ENCODE results near the gene SLC7A11. TPM values are rescaled to one million over a fixed set of nuclear protein-coding genes. Genes with fewer than 3 reads are reported as not detected.
A peak's percentile ranks its signal among the peaks of the same experiment; 100 is the strongest.

SLC7A11 gene
- total and polyA plus RNA-seq, 2 donors from 2014 or later: 0.04 to 2.6 TPM

GRCh38 chr4:138174981-138175794 is 67.0 kb downstream of the SLC7A11 start:
- no peaks in the 10 kb centered on the region for H3K4me1 ChIP-seq (ENCODE audit: control insufficient read depth in 2 of 3, insufficient read depth in 2 of 3, low read depth in 1 of 3, low read length in 3 of 3)
- no peak for FAIRE-seq
- peak in 3 of 5 donors; percentile 31 to 76 (median 59) for DNase-seq
- H3K4me3 ChIP-seq (ENCODE audit: low read length in 3 of 3): no peak overlapping the region
- intact Hi-C loops (cut with DNase I): no loop called here
- no peaks in the 10 kb centered on the region for H3K36me3 ChIP-seq (ENCODE audit: control insufficient read depth in 2 of 3, insufficient read depth in 3 of 3, low read length in 3 of 3)
- H3K27ac ChIP-seq (ENCODE audit: low read depth in 2 of 2, low read length in 2 of 2): no peak overlapping the region
- no peak overlapping the region for H3K9ac ChIP-seq (ENCODE audit: low read length in 3 of 3)
- H3K27me3 ChIP-seq (ENCODE audit: control insufficient read depth, insufficient read depth, low read length): no peaks in the 10 kb centered on the region
- TF ChIP-seq, protein P1, sequence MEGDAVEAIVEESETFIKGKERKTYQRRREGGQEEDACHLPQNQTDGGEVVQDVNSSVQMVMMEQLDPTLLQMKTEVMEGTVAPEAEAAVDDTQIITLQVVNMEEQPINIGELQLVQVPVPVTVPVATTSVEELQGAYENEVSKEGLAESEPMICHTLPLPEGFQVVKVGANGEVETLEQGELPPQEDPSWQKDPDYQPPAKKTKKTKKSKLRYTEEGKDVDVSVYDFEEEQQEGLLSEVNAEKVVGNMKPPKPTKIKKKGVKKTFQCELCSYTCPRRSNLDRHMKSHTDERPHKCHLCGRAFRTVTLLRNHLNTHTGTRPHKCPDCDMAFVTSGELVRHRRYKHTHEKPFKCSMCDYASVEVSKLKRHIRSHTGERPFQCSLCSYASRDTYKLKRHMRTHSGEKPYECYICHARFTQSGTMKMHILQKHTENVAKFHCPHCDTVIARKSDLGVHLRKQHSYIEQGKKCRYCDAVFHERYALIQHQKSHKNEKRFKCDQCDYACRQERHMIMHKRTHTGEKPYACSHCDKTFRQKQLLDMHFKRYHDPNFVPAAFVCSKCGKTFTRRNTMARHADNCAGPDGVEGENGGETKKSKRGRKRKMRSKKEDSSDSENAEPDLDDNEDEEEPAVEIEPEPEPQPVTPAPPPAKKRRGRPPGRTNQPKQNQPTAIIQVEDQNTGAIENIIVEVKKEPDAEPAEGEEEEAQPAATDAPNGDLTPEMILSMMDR (IDR thresholded peaks at IDR 0.05; ENCODE audit: borderline replicate concordance, extremely low read depth, insufficient read depth): peak; percentile 10
- H3K9me3 ChIP-seq (ENCODE audit: control insufficient read depth in 2 of 3, insufficient read depth in 1 of 3, low read length in 3 of 3): no peaks in the 10 kb centered on the region

GRCh38 chr4:138164208-138164607 is 77.9 kb downstream of the SLC7A11 start:
- no peaks in the 10 kb centered on the region for H3K9me3 ChIP-seq (ENCODE audit: control insufficient read depth in 2 of 3, insufficient read depth in 1 of 3, low read length in 3 of 3)
- FAIRE-seq: no peak

DNA sequence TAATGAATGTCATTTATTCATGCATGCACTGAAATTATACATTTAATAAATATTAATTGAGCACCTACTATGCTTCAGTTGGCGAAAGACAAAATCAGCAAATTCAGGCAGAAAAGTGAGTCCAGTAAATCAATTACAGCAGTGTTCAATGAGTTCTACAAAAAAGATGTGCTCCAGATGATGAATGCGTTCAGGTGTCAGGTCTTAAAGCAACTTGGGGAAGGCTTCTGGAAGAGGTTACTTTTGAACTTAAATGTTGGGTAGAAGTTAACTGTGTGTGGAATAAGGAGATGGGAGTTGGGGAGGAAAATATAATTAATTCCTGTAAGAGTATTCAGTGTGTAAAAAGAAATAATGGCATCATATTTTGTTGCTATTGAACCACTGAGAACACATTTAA is 79.0 kb downstream of the SLC7A11 start:
- Histone ChIP-seq H3K36me3 (ENCODE audit: control insufficient read depth in 2 of 3, insufficient read depth in 3 of 3, low read length in 3 of 3) (no peaks in the 10 kb centered on the region), H3K9ac (ENCODE audit: low read length in 3 of 3) (no peak overlapping the region), H3K9me3 (ENCODE audit: control insufficient read depth in 2 of 3, insufficient read depth in 1 of 3, low read length in 3 of 3) (no peaks in the 10 kb centered on the region), H3K27me3 (ENCODE audit: control insufficient read depth, insufficient read depth, low read length) (no peaks in the 10 kb centered on the region), H3K27ac (ENCODE audit: low read depth in 2 of 2, low read length in 2 of 2) (no peak overlapping the region), H3K4me3 (ENCODE audit: low read length in 3 of 3) (no peak overlapping the region), H3K4me1 (ENCODE audit: control insufficient read depth in 2 of 3, insufficient read depth in 2 of 3, low read depth in 1 of 3, low read length in 3 of 3) (no peaks in the 10 kb centered on the region)
- TF ChIP-seq, protein P1 (IDR thresholded peaks at IDR 0.05; ENCODE audit: borderline replicate concordance, extremely low read depth, insufficient read depth): no peak
- DNase-seq (no peak), FAIRE-seq (no peak)
- intact Hi-C loops (cut with DNase I): no loop called here

More at GRCh38 chr4:138164208-138164607, 77.9 kb downstream of the SLC7A11 start:
- no peak overlapping the region for H3K9ac ChIP-seq (ENCODE audit: low read length in 3 of 3)
- intact Hi-C loops (cut with DNase I): no loop called here
- no peaks in the 10 kb centered on the region for H3K4me1 ChIP-seq (ENCODE audit: control insufficient read depth in 2 of 3, insufficient read depth in 2 of 3, low read depth in 1 of 3, low read length in 3 of 3)
- H3K27ac ChIP-seq (ENCODE audit: low read depth in 2 of 2, low read length in 2 of 2): no peak overlapping the region
- no peaks in the 10 kb centered on the region for H3K36me3 ChIP-seq (ENCODE audit: control insufficient read depth in 2 of 3, insufficient read depth in 3 of 3, low read length in 3 of 3)
- TF ChIP-seq, protein P1 (IDR thresholded peaks at IDR 0.05; ENCODE audit: borderline replicate concordance, extremely low read depth, insufficient read depth): no peak
- no peak overlapping the region for H3K4me3 ChIP-seq (ENCODE audit: low read length in 3 of 3)
- DNase-seq: no peak
- no peaks in the 10 kb centered on the region for H3K27me3 ChIP-seq (ENCODE audit: control insufficient read depth, insufficient read depth, low read length)
